T-helper 1 cell treated with Interleukin-12 subunit alpha and Interleukin-12 subunit beta and Interleukin-4 antibody, amounts not matched to agents 30 μg/mL and 1 μg/mL, for 36 hours (primary cell): ENCODE results near the gene GOLGA8B.
"Not testable (repeated sequence)": the region's sequence is repeated elsewhere in the genome, so short reads cannot be mapped to it uniquely, and the experiment has no call there.

Source experiments
- H3K27ac Mint-ChIP-seq: one replicate; pipeline ENCODE4 v1.8.0; 2021; ENCODE audit warnings: mild to moderate bottlenecking, mixed read lengths
- H3K27me3 Mint-ChIP-seq: one replicate; pipeline ENCODE4 v1.8.0; 2021; ENCODE audit warnings: low read depth, mixed read lengths
- H3K36me3 Mint-ChIP-seq: one replicate; pipeline ENCODE4 v1.8.0; 2021; ENCODE audit warnings: low read depth, mixed read lengths
- H3K4me1 Mint-ChIP-seq: one replicate; pipeline ENCODE4 v1.8.0; 2021; ENCODE audit warnings: low read depth, mixed read lengths
- H3K4me3 Mint-ChIP-seq: one replicate; pipeline ENCODE4 v1.8.0; 2021; ENCODE audit warnings: mild to moderate bottlenecking, moderate library complexity, mixed read lengths
- H3K9me3 Mint-ChIP-seq: one replicate; pipeline ENCODE4 v1.8.0; 2021; ENCODE audit warnings: mixed read lengths

The GOLGA8B gene

GRCh38 chr15:34583399-34584329 is at the start of gene GOLGA8B:
Gene GOLGA8B, minus strand, starts transcription at chr15:34583651. Its CDS starts 47,739 bp downstream, at chr15:34535912.
- H3K4me1 Mint-ChIP-seq, result peaks cover 30% of the 10 kb centered on the region
- H3K9me3 Mint-ChIP-seq, result no peaks in the 10 kb centered on the region
- peaks cover 17% of the 10 kb centered on the region for H3K27me3 Mint-ChIP-seq

GRCh38 chr15:34633165-34633564 is 49.7 kb upstream of the GOLGA8B start:
- H3K27ac Mint-ChIP-seq, H3K4me3 Mint-ChIP-seq, H3K9me3 Mint-ChIP-seq, H3K4me1 Mint-ChIP-seq, H3K36me3 Mint-ChIP-seq: not testable (repeated sequence)
- H3K27me3 Mint-ChIP-seq, result peaks cover 24% of the 10 kb centered on the region

More at GRCh38 chr15:34583399-34584329, at the start of gene GOLGA8B:
- Mint-ChIP-seq H3K36me3 (peaks cover 6% of the 10 kb centered on the region), H3K27ac (peak within 1 kb of the TSS; percentile 92), H3K4me3 (peak within 1 kb of the TSS; percentile 93)

- H3K4me3 Mint-ChIP-seq, result no peak overlapping the region
- no peak overlapping the region for H3K27ac Mint-ChIP-seq
- peaks cover 25% of the 10 kb centered on the region for H3K27me3 Mint-ChIP-seq
- H3K4me1 Mint-ChIP-seq, result no peaks in the 10 kb centered on the region
- no peaks in the 10 kb centered on the region for H3K36me3 Mint-ChIP-seq
- no peaks in the 10 kb centered on the region for H3K9me3 Mint-ChIP-seq
Measured at GRCh38 chr15:34628577-34629152, 45.2 kb upstream of the GOLGA8B start.

- Mint-ChIP-seq H3K27me3 (peaks cover 46% of the 10 kb centered on the region), H3K36me3 (no peaks in the 10 kb centered on the region), H3K27ac (no peak overlapping the region), H3K4me3 (no peak overlapping the region), H3K4me1 (peaks cover 7% of the 10 kb centered on the region), H3K9me3 (no peaks in the 10 kb centered on the region)
Measured at GRCh38 chr15:34625007-34625406, 41.6 kb upstream of the GOLGA8B start.

- H3K36me3 Mint-ChIP-seq, result no peaks in the 10 kb centered on the region
- peaks cover 8% of the 10 kb centered on the region for H3K4me1 Mint-ChIP-seq
- peaks cover 47% of the 10 kb centered on the region for H3K27me3 Mint-ChIP-seq
- no peak overlapping the region for H3K4me3 Mint-ChIP-seq
- no peaks in the 10 kb centered on the region for H3K9me3 Mint-ChIP-seq
- no peak overlapping the region for H3K27ac Mint-ChIP-seq
Measured at GRCh38 chr15:34621675-34622074, 38.2 kb upstream of the GOLGA8B start.

GRCh38 chr15:34620814-34621213 is 37.4 kb upstream of the GOLGA8B start:
- Mint-ChIP-seq H3K36me3 (no peaks in the 10 kb centered on the region), H3K4me3 (no peak overlapping the region), H3K27ac (no peak overlapping the region), H3K4me1 (peaks cover 8% of the 10 kb centered on the region), H3K27me3 (peaks cover 50% of the 10 kb centered on the region), H3K9me3 (no peaks in the 10 kb centered on the region)

- peaks cover 50% of the 10 kb centered on the region for H3K27me3 Mint-ChIP-seq
- H3K9me3 Mint-ChIP-seq, result no peaks in the 10 kb centered on the region
- H3K4me3 Mint-ChIP-seq, result no peak overlapping the region
Measured at GRCh38 chr15:34620142-34620541, 36.7 kb upstream of the GOLGA8B start.

GRCh38 chr15:34619151-34619550 is 35.7 kb upstream of the GOLGA8B start:
- H3K9me3 Mint-ChIP-seq, result no peaks in the 10 kb centered on the region
- H3K4me3 Mint-ChIP-seq, result no peak overlapping the region
- peaks cover 8% of the 10 kb centered on the region for H3K4me1 Mint-ChIP-seq
- H3K27me3 Mint-ChIP-seq, result peaks cover 55% of the 10 kb centered on the region
- no peaks in the 10 kb centered on the region for H3K36me3 Mint-ChIP-seq
- H3K27ac Mint-ChIP-seq, result no peak overlapping the region

More at GRCh38 chr15:34620142-34620541, 36.7 kb upstream of the GOLGA8B start:
- Mint-ChIP-seq H3K27ac (no peak overlapping the region), H3K36me3 (no peaks in the 10 kb centered on the region), H3K4me1 (peaks cover 8% of the 10 kb centered on the region)

GRCh38 chr15:34618073-34618472 is 34.6 kb upstream of the GOLGA8B start:
- Mint-ChIP-seq H3K27me3 (peaks cover 59% of the 10 kb centered on the region), H3K4me3 (no peak overlapping the region), H3K4me1 (peaks cover 8% of the 10 kb centered on the region), H3K9me3 (no peaks in the 10 kb centered on the region), H3K27ac (no peak overlapping the region), H3K36me3 (no peaks in the 10 kb centered on the region)

GRCh38 chr15:34616613-34617012 is 33.2 kb upstream of the GOLGA8B start:
- Mint-ChIP-seq H3K27me3 (peaks cover 63% of the 10 kb centered on the region), H3K4me3 (no peak overlapping the region), H3K27ac (no peak overlapping the region), H3K9me3 (no peaks in the 10 kb centered on the region), H3K4me1 (peaks cover 6% of the 10 kb centered on the region), H3K36me3 (no peaks in the 10 kb centered on the region)

- no peak overlapping the region for H3K4me3 Mint-ChIP-seq
- H3K9me3 Mint-ChIP-seq, result no peaks in the 10 kb centered on the region
- peaks cover 57% of the 10 kb centered on the region for H3K27me3 Mint-ChIP-seq
- no peaks in the 10 kb centered on the region for H3K36me3 Mint-ChIP-seq
- no peak overlapping the region for H3K27ac Mint-ChIP-seq
- peaks cover 11% of the 10 kb centered on the region for H3K4me1 Mint-ChIP-seq
Measured at GRCh38 chr15:34613997-34614396, 30.5 kb upstream of the GOLGA8B start.

- Mint-ChIP-seq H3K9me3 (no peaks in the 10 kb centered on the region), H3K27me3 (peaks cover 62% of the 10 kb centered on the region), H3K4me1 (peaks cover 11% of the 10 kb centered on the region), H3K4me3 (no peak overlapping the region), H3K27ac (no peak overlapping the region), H3K36me3 (no peaks in the 10 kb centered on the region)
Measured at GRCh38 chr15:34613301-34613700, 29.9 kb upstream of the GOLGA8B start.

- no peaks in the 10 kb centered on the region for H3K36me3 Mint-ChIP-seq
- H3K4me1 Mint-ChIP-seq, result peaks cover 11% of the 10 kb centered on the region
- H3K27ac Mint-ChIP-seq, result no peak overlapping the region
- H3K27me3 Mint-ChIP-seq, result peaks cover 65% of the 10 kb centered on the region
- H3K4me3 Mint-ChIP-seq, result no peak overlapping the region
- no peaks in the 10 kb centered on the region for H3K9me3 Mint-ChIP-seq
Measured at GRCh38 chr15:34610354-34610753, 26.9 kb upstream of the GOLGA8B start.

- H3K9me3 Mint-ChIP-seq, result no peaks in the 10 kb centered on the region
- no peak overlapping the region for H3K4me3 Mint-ChIP-seq
- no peak overlapping the region for H3K27ac Mint-ChIP-seq
- no peaks in the 10 kb centered on the region for H3K36me3 Mint-ChIP-seq
- H3K27me3 Mint-ChIP-seq, result peaks cover 64% of the 10 kb centered on the region
- peaks cover 11% of the 10 kb centered on the region for H3K4me1 Mint-ChIP-seq
Measured at GRCh38 chr15:34609102-34610057, 25.9 kb upstream of the GOLGA8B start.
